GM12878 (cell line): Measurements from ENCODE around the gene CELSR2.

Experiments used
- GABPA ChIP-seq: IDR thresholded peaks from 2 replicates; pipeline ENCODE4 v1.6.1; 2014; ENCODE audit warnings: antibody characterized with exemption, low read depth, mild to moderate bottlenecking, inconsistent platforms
- JUND ChIP-seq: IDR thresholded peaks from 2 replicates; pipeline ENCODE4 v1.6.1; 2012; ENCODE audit warnings: low read depth, mild to moderate bottlenecking, low read length, improper control_type of control experiment, moderate library complexity
- POLR2AphosphoS5 ChIP-seq: IDR thresholded peaks from 2 replicates; pipeline ENCODE4 v1.6.1; 2011; ENCODE audit warnings: mild to moderate bottlenecking, low read length, inconsistent platforms
- RUNX3 ChIP-seq: IDR thresholded peaks from 2 replicates; pipeline ENCODE4 v1.6.1; 2012; ENCODE audit warnings: low read length, inconsistent platforms
- SIN3A ChIP-seq: IDR thresholded peaks from 2 replicates; pipeline ENCODE4 v1.6.1; 2012; ENCODE audit warnings: low read depth, low read length, improper control_type of control experiment
- SMAD1 ChIP-seq: fragments of 450-650 bp; IDR thresholded peaks from 2 replicates; pipeline ENCODE4 v1.6.1; 2018; ENCODE audit warnings: mild to moderate bottlenecking, low read depth; ENCODE audit not compliant: partially characterized antibody
- TARDBP ChIP-seq: IDR thresholded peaks from 2 replicates; pipeline ENCODE4 v1.6.1; 2016; ENCODE audit warnings: borderline replicate concordance
- TCF12 ChIP-seq: IDR thresholded peaks from 2 replicates; pipeline ENCODE4 v1.6.1; 2011; ENCODE audit warnings: low read depth, mild to moderate bottlenecking, low read length
- TF ChIP-seq, protein P1 (sequence below): IDR thresholded peaks from 2 replicates; pipeline ENCODE4 v1.6.1; 2011; ENCODE audit warnings: low read depth, mild to moderate bottlenecking, low read length, moderate library complexity, borderline replicate concordance; ENCODE audit errors: extremely low read depth
- TF ChIP-seq, protein P2 (sequence below): IDR thresholded peaks from 2 replicates; pipeline ENCODE4 v1.6.1; 2012; ENCODE audit warnings: low read depth, low read length, improper control_type of control experiment
- TF ChIP-seq, protein P3 (sequence below), 3 experiments: IDR thresholded peaks in 2 of 3; conservative IDR thresholded peaks in 1 of 3; 2 replicates each; pipeline ENCODE4 v1.5.1; 2011; ENCODE audit warnings: low read depth in 3 of 3, low read length in 3 of 3, mild to moderate bottlenecking in 3 of 3, control low read depth in 2 of 3, moderate library complexity in 2 of 3, inconsistent platforms in 1 of 3, mixed read lengths in 1 of 3; ENCODE audit not compliant: control insufficient read depth in 2 of 3, insufficient read depth in 1 of 3; ENCODE audit errors: extremely low read depth in 1 of 3
- TF ChIP-seq, protein P4 (sequence below): IDR thresholded peaks from 2 replicates; pipeline ENCODE4 v1.6.1; 2011; ENCODE audit warnings: borderline replicate concordance, low read depth, mild to moderate bottlenecking, moderate library complexity, low read length; ENCODE audit not compliant: insufficient read depth, poor library complexity, severe bottlenecking

DNA sequence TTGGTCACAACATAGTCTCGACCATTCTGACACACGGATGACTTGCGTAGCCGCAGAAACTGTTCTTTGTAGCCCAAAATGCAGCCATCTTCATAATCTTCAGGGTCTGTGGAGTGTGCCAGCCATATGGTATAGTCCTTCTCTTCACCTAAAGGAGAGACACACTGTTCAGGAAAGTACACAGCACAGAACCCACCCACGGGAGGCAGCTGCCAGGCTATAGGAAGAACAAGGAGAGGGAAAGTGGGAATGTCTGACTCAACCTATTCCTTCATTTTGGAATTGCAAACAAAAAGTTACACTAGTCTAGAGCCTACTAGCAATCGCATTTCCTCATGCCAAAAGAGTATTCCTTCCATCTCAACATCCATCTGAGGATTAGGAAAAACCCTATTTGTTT lies 73.6 kb downstream of the CELSR2 start:
- TF ChIP-seq GABPA (no peak), SMAD1 (no peak), TARDBP (no peak), SIN3A (no peak), TCF12 (no peak), POLR2AphosphoS5 (no peak), RUNX3 (no peak), JUND (no peak)
- TF ChIP-seq, protein P1, sequence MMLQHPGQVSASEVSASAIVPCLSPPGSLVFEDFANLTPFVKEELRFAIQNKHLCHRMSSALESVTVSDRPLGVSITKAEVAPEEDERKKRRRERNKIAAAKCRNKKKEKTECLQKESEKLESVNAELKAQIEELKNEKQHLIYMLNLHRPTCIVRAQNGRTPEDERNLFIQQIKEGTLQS = no peak
- TF ChIP-seq, protein P2, sequence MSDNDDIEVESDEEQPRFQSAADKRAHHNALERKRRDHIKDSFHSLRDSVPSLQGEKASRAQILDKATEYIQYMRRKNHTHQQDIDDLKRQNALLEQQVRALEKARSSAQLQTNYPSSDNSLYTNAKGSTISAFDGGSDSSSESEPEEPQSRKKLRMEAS = no peak
- TF ChIP-seq, protein P3, sequence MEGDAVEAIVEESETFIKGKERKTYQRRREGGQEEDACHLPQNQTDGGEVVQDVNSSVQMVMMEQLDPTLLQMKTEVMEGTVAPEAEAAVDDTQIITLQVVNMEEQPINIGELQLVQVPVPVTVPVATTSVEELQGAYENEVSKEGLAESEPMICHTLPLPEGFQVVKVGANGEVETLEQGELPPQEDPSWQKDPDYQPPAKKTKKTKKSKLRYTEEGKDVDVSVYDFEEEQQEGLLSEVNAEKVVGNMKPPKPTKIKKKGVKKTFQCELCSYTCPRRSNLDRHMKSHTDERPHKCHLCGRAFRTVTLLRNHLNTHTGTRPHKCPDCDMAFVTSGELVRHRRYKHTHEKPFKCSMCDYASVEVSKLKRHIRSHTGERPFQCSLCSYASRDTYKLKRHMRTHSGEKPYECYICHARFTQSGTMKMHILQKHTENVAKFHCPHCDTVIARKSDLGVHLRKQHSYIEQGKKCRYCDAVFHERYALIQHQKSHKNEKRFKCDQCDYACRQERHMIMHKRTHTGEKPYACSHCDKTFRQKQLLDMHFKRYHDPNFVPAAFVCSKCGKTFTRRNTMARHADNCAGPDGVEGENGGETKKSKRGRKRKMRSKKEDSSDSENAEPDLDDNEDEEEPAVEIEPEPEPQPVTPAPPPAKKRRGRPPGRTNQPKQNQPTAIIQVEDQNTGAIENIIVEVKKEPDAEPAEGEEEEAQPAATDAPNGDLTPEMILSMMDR (IDR thresholded peaks at IDR 0.05 in 2 of 3, conservative IDR thresholded peaks at IDR 0.05 in 1 of 3; ENCODE audit: control insufficient read depth in 2 of 3, extremely low read depth in 1 of 3, insufficient read depth in 1 of 3, low read depth in 3 of 3, low read length in 3 of 3) = no peak
- TF ChIP-seq, protein P4, sequence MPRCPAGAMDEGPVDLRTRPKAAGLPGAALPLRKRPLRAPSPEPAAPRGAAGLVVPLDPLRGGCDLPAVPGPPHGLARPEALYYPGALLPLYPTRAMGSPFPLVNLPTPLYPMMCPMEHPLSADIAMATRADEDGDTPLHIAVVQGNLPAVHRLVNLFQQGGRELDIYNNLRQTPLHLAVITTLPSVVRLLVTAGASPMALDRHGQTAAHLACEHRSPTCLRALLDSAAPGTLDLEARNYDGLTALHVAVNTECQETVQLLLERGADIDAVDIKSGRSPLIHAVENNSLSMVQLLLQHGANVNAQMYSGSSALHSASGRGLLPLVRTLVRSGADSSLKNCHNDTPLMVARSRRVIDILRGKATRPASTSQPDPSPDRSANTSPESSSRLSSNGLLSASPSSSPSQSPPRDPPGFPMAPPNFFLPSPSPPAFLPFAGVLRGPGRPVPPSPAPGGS = no peak
